GM12872 (cell line): Measurements from ENCODE around the gene SLCO2A1.
A peak's percentile ranks its signal among the peaks of the same experiment; 100 is the strongest.

Experiments used
- CTCF ChIP-seq: IDR thresholded peaks from 3 replicates; pipeline ENCODE4 v1.5.1; 2011; ENCODE audit warnings: low read depth, mild to moderate bottlenecking, low read length, moderate library complexity; ENCODE audit not compliant: insufficient read depth

Gene SLCO2A1

DNA sequence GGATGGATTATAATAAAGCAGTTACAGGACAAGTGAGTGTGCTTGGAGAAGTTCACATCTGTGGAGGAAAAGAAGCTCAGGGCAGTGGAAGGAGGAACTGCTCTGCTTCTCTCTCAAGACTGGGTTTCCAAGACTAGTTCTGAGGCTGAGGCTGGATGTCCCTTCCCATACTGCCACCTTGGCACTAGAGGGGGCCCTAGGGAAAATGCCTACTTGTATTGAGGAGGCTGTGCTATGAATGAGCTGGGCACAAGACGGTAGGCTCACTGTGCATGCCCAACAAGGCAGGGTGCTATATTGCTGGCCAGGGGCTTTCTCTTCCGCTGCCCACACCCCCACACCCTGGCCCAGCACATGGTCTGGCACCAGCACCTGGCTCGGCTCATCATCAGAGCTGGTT is 65.2 kb downstream of the SLCO2A1 start:
- TF ChIP-seq CTCF, result peak; percentile 44; the same call in 2 of the 3 replicates

DNA sequence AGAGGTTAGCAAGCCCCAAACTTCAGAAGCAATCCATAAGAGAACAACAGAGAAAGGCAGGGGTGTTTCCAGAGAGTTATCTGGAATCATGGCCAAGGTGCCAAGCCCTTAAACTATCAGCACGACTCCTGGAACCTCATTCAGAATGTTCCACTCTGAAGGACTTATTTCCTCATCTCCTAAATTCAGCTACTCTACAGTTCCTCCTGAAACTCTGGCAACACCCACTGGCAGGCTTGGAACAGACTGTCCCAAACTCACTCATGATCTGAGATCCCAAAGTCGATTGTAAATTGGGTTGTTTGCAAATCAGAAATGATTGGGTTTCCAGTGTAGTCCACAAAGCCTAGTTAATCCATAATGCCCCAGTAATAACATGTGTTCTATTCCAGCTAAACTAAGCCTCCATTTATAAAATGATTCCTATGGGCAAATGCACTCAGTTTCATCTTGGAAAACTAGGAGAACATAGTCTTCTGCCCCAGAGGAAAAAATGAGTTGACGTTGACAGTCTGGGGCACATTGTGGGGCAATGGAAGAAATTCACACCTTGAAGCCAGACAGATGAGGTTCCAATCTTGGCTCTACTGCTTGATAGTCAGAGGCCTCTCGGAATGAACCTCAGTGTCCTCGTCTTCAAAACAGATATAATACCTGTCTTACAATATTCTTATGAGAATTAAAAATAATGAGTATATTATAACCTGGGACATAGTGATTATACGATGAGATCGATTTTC is 65.9 kb downstream of the SLCO2A1 start:
- no peak for TF ChIP-seq CTCF

DNA sequence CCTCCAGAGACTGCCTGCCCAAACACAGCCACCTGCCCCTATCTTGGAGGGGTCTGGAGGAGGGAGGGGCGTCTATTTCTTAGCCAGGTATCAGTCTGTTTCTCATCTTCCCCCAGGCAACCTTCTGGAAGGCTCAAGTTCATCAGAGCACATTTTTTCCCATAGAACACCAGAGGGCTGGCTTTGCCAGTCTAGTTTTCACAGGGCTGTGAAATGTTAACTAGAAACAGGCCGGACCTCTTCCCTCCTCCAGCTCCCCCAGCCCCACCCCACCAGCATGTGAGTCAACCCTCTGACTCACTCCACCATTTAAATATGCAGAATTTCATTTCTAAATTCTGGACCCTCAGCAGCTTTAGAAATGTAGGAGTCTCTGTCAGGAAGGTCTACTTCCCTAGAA is 66.9 kb downstream of the SLCO2A1 start:
- TF ChIP-seq CTCF, result no peak

DNA sequence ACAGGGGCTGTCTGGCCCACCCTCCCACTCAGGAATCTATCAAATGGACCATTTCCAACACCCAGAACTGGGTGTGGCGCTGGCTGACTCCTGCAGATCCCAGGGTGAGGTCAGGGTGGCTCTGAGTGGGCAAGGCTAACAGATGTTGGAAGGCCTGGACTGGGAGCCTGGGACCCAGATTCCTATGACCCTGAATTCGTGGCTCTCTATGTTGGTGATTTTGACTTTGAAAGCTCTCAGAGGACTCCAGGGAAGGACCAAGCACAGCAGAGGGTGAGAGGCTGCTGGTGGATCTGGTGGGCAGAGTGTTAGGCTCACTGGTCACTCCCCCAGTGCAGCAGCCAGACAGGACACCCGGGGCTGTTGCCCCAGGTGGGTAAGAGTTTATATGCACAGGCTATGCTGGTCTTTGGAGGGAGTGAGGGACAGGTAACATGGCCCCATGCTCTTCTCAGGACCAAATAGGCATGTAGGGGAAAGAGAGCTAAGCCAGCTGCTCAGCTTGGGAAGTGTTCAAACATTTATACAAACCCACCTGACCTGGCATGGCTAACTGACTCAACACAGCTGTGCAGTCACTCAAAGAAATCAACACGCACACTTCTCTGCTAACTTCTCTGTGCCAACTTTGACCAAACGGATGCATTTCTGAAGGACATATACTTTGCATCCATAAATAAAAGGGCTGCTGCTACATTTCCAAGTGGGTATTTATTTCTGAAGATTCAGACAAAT is 71.5 kb downstream of the SLCO2A1 start:
- TF ChIP-seq CTCF, result no peak

DNA sequence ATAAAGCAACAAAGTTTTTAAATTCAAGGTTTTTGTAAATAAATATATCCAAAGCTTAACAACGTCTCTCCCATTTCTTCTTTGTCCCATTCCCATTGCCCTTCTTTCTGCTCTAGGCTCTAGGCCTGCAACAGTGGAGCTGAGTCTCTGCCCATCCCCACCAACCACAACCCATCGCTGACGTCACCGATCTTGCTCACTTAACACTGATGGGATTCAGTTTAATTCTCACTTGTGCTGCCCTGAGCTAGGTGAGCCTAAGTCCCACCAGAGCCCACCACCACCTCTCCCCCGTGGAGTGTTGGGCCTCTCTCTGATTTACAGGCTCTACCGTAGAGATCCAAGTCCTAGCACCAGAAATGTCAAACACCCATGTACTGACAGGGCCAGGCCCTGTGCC is 72.7 kb downstream of the SLCO2A1 start:
- no peak for TF ChIP-seq CTCF

GRCh38 chr3:133956353-133956752 is 73.4 kb downstream of the SLCO2A1 start:
- TF ChIP-seq CTCF, result no peak

- TF ChIP-seq CTCF, result no peak
These were observed 73.8 kb downstream of the SLCO2A1 start for GRCh38 chr3:133955892-133956291.
